SK-N-SH (cell line): Measurements from ENCODE around the gene LY6G6D. TPM values are rescaled to one million over a fixed set of nuclear protein-coding genes. Genes with fewer than 3 reads are reported as not detected.
A peak's percentile ranks its signal among the peaks of the same experiment; 100 is the strongest.

Source experiments
- CTCF ChIA-PET: fragments of 300-600, 350-600 bp; formaldehyde crosslinking; extraction: SDS; loops from one replicate; lab custom pipeline; 2021; lab: Yijun Ruan, JAX
- POLR2A ChIA-PET: fragments of 350-600 bp; sonication (Branson Sonifier 250); formaldehyde crosslinking; extraction: SDS; loops from one replicate; lab custom pipeline; 2020; ENCODE audit warnings: antibody characterized with exemption, inconsistent platforms; lab: Yijun Ruan, JAX
- DNase-seq: peaks from one replicate; pipeline ENCODE4 v3.0.0; 2012
- H2AFZ ChIP-seq: fragments of 200-600 bp; sonication (generic); 2 replicates; pipeline ENCODE4 v1.8.1; 2016; ENCODE audit warnings: antibody characterized with exemption, mild to moderate bottlenecking, low read depth
- H3F3A ChIP-seq: fragments of 200-600 bp; sonication (generic); replicated peaks from 2 replicates; pipeline ENCODE3; 2016; ENCODE audit warnings: antibody characterized with exemption, mild to moderate bottlenecking; ENCODE audit not compliant: insufficient read depth
- H3K27ac ChIP-seq, 2 experiments: fragments of 200-500 bp in 1 of 2; fragments of 200-600 bp in 1 of 2; sonication (Bioruptor generic) in 1 of 2; sonication (generic), shearing (Covaris generic) in 1 of 2; 2 replicates each; pipeline versions ENCODE4 v1.5.1 to v1.6.1; 2014 to 2016; ENCODE audit warnings: low read depth in 2 of 2, inconsistent platforms in 1 of 2, low read length in 1 of 2, mild to moderate bottlenecking in 1 of 2, mixed read lengths in 1 of 2
- H3K27me3 ChIP-seq: fragments of 200-600 bp; sonication (generic), shearing (Covaris generic); 2 replicates; pipeline ENCODE4 v1.6.1; 2016; ENCODE audit warnings: mixed run types; ENCODE audit not compliant: insufficient read depth
- H3K36me3 ChIP-seq, 2 experiments: fragments of 200-500 bp in 1 of 2; fragments of 200-600 bp in 1 of 2; sonication (Bioruptor generic) in 1 of 2; sonication (generic) in 1 of 2; replicated peaks in 1 of 2; 2 replicates each; pipeline versions ENCODE3 to v1.5.1; 2014 to 2016; ENCODE audit warnings: low read length in 1 of 2, mild to moderate bottlenecking in 1 of 2; ENCODE audit not compliant: insufficient read depth in 2 of 2, control insufficient read depth in 1 of 2
- H3K4me1 ChIP-seq, 2 experiments: fragments of 200-500 bp in 1 of 2; fragments of 200-600 bp in 1 of 2; sonication (Bioruptor generic) in 1 of 2; sonication (generic), shearing (Covaris generic) in 1 of 2; 2 replicates each; pipeline versions ENCODE4 v1.5.1 to v1.6.1; 2014 to 2016; ENCODE audit warnings: low read depth in 1 of 2, low read length in 1 of 2, mixed run types in 1 of 2; ENCODE audit not compliant: insufficient read depth in 2 of 2, control insufficient read depth in 1 of 2
- H3K4me2 ChIP-seq: fragments of 200-600 bp; sonication (generic), shearing (Covaris generic); 2 replicates; pipeline ENCODE4 v1.6.1; 2017; ENCODE audit warnings: mixed run types
- H3K4me3 ChIP-seq, 2 experiments: fragments of 200-500 bp in 1 of 2; fragments of 200-600 bp in 1 of 2; sonication (Bioruptor generic) in 1 of 2; sonication (generic), shearing (Covaris generic) in 1 of 2; 2 replicates each; pipeline versions ENCODE4 v1.5.1 to v1.8.1; 2014 to 2016; ENCODE audit warnings: low read depth in 2 of 2, inconsistent platforms in 1 of 2, low read length in 1 of 2, mild to moderate bottlenecking in 1 of 2, mixed read lengths in 1 of 2, moderate library complexity in 1 of 2
- H3K79me2 ChIP-seq: fragments of 200-600 bp; sonication (generic); 2 replicates; pipeline ENCODE4 v1.8.1; 2017; ENCODE audit warnings: mild to moderate bottlenecking; ENCODE audit not compliant: insufficient read depth
- H3K9ac ChIP-seq: fragments of 200-600 bp; sonication (generic); 2 replicates; pipeline ENCODE4 v1.6.1; 2017; ENCODE audit warnings: mixed run types
- H3K9me2 ChIP-seq: fragments of 200-600 bp; sonication (generic); 2 replicates; pipeline ENCODE4 v1.6.1; 2017; ENCODE audit warnings: mixed run types
- H3K9me3 ChIP-seq: fragments of 200-600 bp; sonication (generic); 2 replicates; pipeline ENCODE4 v1.6.1; 2017; ENCODE audit warnings: mixed run types, mild to moderate bottlenecking, moderate library complexity
- H4K20me1 ChIP-seq: fragments of 200-600 bp; sonication (generic); 2 replicates; pipeline ENCODE4 v1.6.1; 2017; ENCODE audit warnings: mild to moderate bottlenecking, mixed run types; ENCODE audit not compliant: insufficient read depth
- ELF1 ChIP-seq: IDR thresholded peaks from 2 replicates; pipeline ENCODE4 v1.4.0; 2012
- EP300 ChIP-seq, 2 experiments: IDR thresholded peaks; 2 replicates each; pipeline versions ENCODE4 v1.4.0 to v1.6.1; 2012; ENCODE audit warnings: borderline replicate concordance in 1 of 2, low read depth in 1 of 2, low read length in 1 of 2
- FOXJ3 ChIP-seq: sonication (generic); formaldehyde crosslinking; IDR thresholded peaks from 2 replicates; pipeline ENCODE4 v1.5.1; 2020; ENCODE audit warnings: mild to moderate bottlenecking, missing genetic modification reagents
- FOXM1 ChIP-seq: IDR thresholded peaks from 2 replicates; pipeline ENCODE4 v1.4.0; 2012; ENCODE audit warnings: low read depth, mild to moderate bottlenecking
- GABPA ChIP-seq: IDR thresholded peaks from 2 replicates; pipeline ENCODE4 v1.4.0; 2012; ENCODE audit warnings: low read depth, mild to moderate bottlenecking
- GATA2 ChIP-seq: sonication (generic); formaldehyde crosslinking; IDR thresholded peaks from 2 replicates; pipeline ENCODE4 v1.5.0; 2020; ENCODE audit warnings: mild to moderate bottlenecking, missing genetic modification reagents
- NRF1 ChIP-seq: IDR thresholded peaks from 2 replicates; pipeline ENCODE4 v1.6.1; 2012; ENCODE audit warnings: low read depth, mild to moderate bottlenecking, low read length
- RCOR1 ChIP-seq: fragments of 150-350 bp; IDR thresholded peaks from 2 replicates; pipeline ENCODE4 v1.6.1; 2017; ENCODE audit warnings: antibody characterized with exemption, low read length
- SMC3 ChIP-seq: IDR thresholded peaks from 2 replicates; pipeline ENCODE4 v1.6.1; 2012; ENCODE audit warnings: low read depth, low read length, improper control_type of control experiment
- TAF1 ChIP-seq: IDR thresholded peaks from 2 replicates; pipeline ENCODE4 v1.6.1; 2012; ENCODE audit warnings: low read depth, mild to moderate bottlenecking, low read length, moderate library complexity, borderline replicate concordance
- TCF12 ChIP-seq: IDR thresholded peaks from 2 replicates; pipeline ENCODE4 v1.4.0; 2012
- WGBS: methylation state at CpG from one replicate; pipeline ENCODE4 v1.1.6; 2017; ENCODE audit warnings: low lambda C conversion rate; 5-methylcytosine and 5-hydroxymethylcytosine counted together
- polyA plus RNA-seq, 3 experiments: library from polyadenylated mRNA; depleted of rRNA; stranded (reverse); fragments of >200 nt; gene quantifications; 2 replicates each; pipeline ENCODE4 v1.2.3, GENCODE V29; 2012
- TF ChIP-seq, protein P1 (sequence below): IDR thresholded peaks from 2 replicates; pipeline ENCODE4 v1.4.0; 2012; ENCODE audit warnings: low read depth
- TF ChIP-seq, protein P2 (sequence below): IDR thresholded peaks from 2 replicates; pipeline ENCODE4; 2012
- TF ChIP-seq, protein P3 (sequence below): IDR thresholded peaks from 2 replicates; pipeline ENCODE4 v1.4.0; 2012; ENCODE audit warnings: low read depth, borderline replicate concordance
- TF ChIP-seq, protein P4 (sequence below): fragments of 200-600 bp; sonication (generic); IDR thresholded peaks from 2 replicates; pipeline ENCODE4 v1.6.1; 2017; ENCODE audit warnings: antibody characterized with exemption, mild to moderate bottlenecking, moderate library complexity

The LY6G6D gene
- polyA plus RNA-seq, 1 of the 3 experiments (the other 2 are of a cell fraction), result not detected

DNA sequence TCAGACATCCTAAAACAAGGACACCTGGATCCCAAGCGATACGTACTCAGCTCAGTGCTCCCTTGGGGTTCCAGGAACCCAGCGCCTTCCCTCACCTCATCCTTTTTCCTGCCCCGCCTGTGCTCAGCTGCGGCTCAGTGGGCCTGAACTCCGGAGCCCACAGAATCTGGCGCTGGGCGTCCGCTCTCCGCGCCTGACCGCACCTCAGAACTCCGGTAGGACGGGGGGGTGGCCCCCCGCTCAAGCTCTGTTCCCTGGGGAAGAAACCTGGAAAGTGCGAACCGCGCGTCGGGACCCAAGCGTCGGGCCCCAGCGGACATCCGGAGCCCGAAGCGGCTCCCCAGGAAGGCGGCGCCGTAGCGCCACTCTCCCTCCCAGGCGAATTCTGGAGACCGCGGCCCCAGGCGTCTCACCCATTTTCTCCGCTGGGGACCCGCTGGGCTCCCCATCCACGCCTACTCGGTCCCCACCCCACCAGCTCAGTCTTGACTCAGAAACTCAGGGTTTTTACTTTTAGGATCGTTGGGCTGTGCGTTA, 33.9 kb upstream of the LY6G6D start:
- no peak overlapping the region for H3K27ac ChIP-seq
- 54% methylated on average over 10 of the region's 40 CpGs for WGBS
- CTCF ChIA-PET, result interaction anchor here (0.6 to 3.2 kb wide), 19 partner anchors 9 to 271 kb away, joined by 3 to 29 read pairs (median 5); partner anchors contain the start of genes GPANK1, LY6G5B, MSH5 and NEU1
- peak; percentile 72 for DNase-seq
- peak overlapping the region; percentile 74 for H2AFZ ChIP-seq
- H3K79me2 ChIP-seq, result no peaks in the 10 kb centered on the region
- TF ChIP-seq FOXM1 (no peak), RCOR1 (no peak), NRF1 (no peak), TAF1 (no peak), TCF12 (no peak)
- TF ChIP-seq, all 33 proteins: peak for 0
- no peaks in the 10 kb centered on the region for H3K9me2 ChIP-seq
- no peaks in the 10 kb centered on the region for H3F3A ChIP-seq
- H3K27me3 ChIP-seq, result no peaks in the 10 kb centered on the region
- H3K36me3 ChIP-seq, result peaks cover 0 to under 1% of the 10 kb centered on the region in 2 experiments
- POLR2A ChIA-PET, result interaction anchor here (0.7 kb wide), 1 partner anchor 220 kb away, joined by 3 read pairs; no protein-coding TSS in a partner anchor
- no peaks in the 10 kb centered on the region for H4K20me1 ChIP-seq
- H3K9ac ChIP-seq, result no peak overlapping the region
- no peaks in the 10 kb centered on the region for H3K9me3 ChIP-seq
- H3K4me2 ChIP-seq, result peak overlapping the region; percentile 14; the same call in 1 of the 2 replicates
- peak overlapping the region in 1 of 2 experiments; percentile 31; a peak in 1 of 4 replicates for H3K4me3 ChIP-seq
- H3K4me1 ChIP-seq, result peaks cover 3 to 7% of the 10 kb centered on the region in 2 experiments; a peak in 2 of 4 replicates

DNA sequence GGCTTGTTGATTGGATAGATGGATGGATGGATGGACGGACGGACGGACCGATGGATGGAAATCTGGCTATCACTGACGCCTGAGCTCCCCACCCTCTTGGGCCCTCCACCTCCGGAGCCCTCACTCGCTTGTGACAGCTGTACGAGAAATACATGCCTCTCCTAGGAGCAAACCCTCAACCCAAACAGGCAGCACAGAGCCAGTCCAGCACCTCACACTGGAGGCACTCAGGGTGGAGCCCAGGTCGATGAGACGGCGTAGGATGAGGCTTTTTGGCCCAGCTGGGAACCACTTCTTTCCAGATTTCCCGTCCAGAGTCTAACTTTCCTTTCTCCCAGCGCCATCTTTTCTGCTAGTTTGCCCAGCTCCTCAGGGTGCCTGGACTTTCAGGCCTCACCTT, 31.6 kb upstream of the LY6G6D start:
- Histone ChIP-seq H3K9ac (no peak overlapping the region), H4K20me1 (no peaks in the 10 kb centered on the region), H3K9me3 (no peaks in the 10 kb centered on the region), H3K9me2 (no peaks in the 10 kb centered on the region), H3K4me3 (no peak overlapping the region), H3K27me3 (no peaks in the 10 kb centered on the region), H3K4me2 (no peak overlapping the region), H2AFZ (no peak overlapping the region), H3F3A (no peaks in the 10 kb centered on the region), H3K79me2 (no peaks in the 10 kb centered on the region), H3K4me1 (peaks cover 3 to 7% of the 10 kb centered on the region in 2 experiments; a peak in 2 of 4 replicates), H3K27ac (no peak overlapping the region), H3K36me3 (peaks cover under 1 to 18% of the 10 kb centered on the region in 2 experiments)
- WGBS, result 94% methylated on average over 13 of the region's 13 CpGs
- ChIA-PET CTCF (interaction anchor here (0.7 to 1.6 kb wide), 5 partner anchors 52 to 147 kb away, joined by 3 to 4 read pairs (median 4); partner anchors contain the start of gene VARS1), POLR2A (no interaction called here)
- TF ChIP-seq, protein P1, sequence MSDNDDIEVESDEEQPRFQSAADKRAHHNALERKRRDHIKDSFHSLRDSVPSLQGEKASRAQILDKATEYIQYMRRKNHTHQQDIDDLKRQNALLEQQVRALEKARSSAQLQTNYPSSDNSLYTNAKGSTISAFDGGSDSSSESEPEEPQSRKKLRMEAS, result no peak
- no peak for TF ChIP-seq GABPA
- TF ChIP-seq ELF1, result no peak
- TF ChIP-seq EP300 (IDR thresholded peaks at IDR 0.05; ENCODE audit: borderline replicate concordance in 1 of 2, low read depth in 1 of 2, low read length in 1 of 2), result no peak
- TF ChIP-seq, protein P2, sequence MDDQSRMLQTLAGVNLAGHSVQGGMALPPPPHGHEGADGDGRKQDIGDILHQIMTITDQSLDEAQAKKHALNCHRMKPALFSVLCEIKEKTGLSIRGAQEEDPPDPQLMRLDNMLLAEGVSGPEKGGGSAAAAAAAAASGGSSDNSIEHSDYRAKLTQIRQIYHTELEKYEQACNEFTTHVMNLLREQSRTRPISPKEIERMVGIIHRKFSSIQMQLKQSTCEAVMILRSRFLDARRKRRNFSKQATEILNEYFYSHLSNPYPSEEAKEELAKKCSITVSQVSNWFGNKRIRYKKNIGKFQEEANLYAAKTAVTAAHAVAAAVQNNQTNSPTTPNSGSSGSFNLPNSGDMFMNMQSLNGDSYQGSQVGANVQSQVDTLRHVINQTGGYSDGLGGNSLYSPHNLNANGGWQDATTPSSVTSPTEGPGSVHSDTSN, result no peak
- no peak for TF ChIP-seq SMC3
- TF ChIP-seq, protein P3, sequence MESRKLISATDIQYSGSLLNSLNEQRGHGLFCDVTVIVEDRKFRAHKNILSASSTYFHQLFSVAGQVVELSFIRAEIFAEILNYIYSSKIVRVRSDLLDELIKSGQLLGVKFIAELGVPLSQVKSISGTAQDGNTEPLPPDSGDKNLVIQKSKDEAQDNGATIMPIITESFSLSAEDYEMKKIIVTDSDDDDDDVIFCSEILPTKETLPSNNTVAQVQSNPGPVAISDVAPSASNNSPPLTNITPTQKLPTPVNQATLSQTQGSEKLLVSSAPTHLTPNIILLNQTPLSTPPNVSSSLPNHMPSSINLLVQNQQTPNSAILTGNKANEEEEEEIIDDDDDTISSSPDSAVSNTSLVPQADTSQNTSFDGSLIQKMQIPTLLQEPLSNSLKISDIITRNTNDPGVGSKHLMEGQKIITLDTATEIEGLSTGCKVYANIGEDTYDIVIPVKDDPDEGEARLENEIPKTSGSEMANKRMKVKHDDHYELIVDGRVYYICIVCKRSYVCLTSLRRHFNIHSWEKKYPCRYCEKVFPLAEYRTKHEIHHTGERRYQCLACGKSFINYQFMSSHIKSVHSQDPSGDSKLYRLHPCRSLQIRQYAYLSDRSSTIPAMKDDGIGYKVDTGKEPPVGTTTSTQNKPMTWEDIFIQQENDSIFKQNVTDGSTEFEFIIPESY, result no peak
- TF ChIP-seq FOXM1, result no peak
- no peak for TF ChIP-seq FOXJ3 (CRISPR knock-in tag)
- TF ChIP-seq, protein P4, sequence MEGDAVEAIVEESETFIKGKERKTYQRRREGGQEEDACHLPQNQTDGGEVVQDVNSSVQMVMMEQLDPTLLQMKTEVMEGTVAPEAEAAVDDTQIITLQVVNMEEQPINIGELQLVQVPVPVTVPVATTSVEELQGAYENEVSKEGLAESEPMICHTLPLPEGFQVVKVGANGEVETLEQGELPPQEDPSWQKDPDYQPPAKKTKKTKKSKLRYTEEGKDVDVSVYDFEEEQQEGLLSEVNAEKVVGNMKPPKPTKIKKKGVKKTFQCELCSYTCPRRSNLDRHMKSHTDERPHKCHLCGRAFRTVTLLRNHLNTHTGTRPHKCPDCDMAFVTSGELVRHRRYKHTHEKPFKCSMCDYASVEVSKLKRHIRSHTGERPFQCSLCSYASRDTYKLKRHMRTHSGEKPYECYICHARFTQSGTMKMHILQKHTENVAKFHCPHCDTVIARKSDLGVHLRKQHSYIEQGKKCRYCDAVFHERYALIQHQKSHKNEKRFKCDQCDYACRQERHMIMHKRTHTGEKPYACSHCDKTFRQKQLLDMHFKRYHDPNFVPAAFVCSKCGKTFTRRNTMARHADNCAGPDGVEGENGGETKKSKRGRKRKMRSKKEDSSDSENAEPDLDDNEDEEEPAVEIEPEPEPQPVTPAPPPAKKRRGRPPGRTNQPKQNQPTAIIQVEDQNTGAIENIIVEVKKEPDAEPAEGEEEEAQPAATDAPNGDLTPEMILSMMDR, result no peak
- no peak for TF ChIP-seq GATA2 (CRISPR knock-in tag)
- DNase-seq, result no peak
